GM19455 (cell line): ENCODE data around the gene SERINC1.

Experiments used
- ATAC-seq: cut with Tn5 transposase; IDR thresholded peaks from one replicate; pipeline ENCODE4 v1.9.1; 2021; ENCODE audit not compliant: unreplicated experiment

The SERINC1 gene

GRCh38 chr6:122394016-122394415 is 77.6 kb downstream of the SERINC1 start:
- ATAC-seq, result no peak

- ATAC-seq, result no peak
Measured at GRCh38 chr6:122393351-122393896, 78.2 kb downstream of the SERINC1 start.
